ENCODE data around the gene CITED1. TPM values are rescaled to one million over a fixed set of nuclear protein-coding genes. Genes with fewer than 3 reads are reported as not detected.

The CITED1 gene
- total and polyA plus RNA-seq, 2 donors (not counting 1 experiment from before 2014, with no cell fraction given) = not detected

GRCh38 chrX:72258174-72258573 is 47.5 kb downstream of the CITED1 start:
- Mint-ChIP-seq H3K4me3 (no peak overlapping the region), H3K9me3 (ENCODE audit: insufficient read depth) (no peaks in the 10 kb centered on the region), H3K4me1 (no peaks in the 10 kb centered on the region), H3K27ac (no peak overlapping the region), H3K27me3 (peaks cover 29% of the 10 kb centered on the region)
- DNase-seq (no peak), ATAC-seq (ENCODE audit: low read depth) (no peak)
- no peaks in the 10 kb centered on the region for H3K36me3 ChIP-seq (replicated peaks in 1 of 2; ENCODE audit: control extremely low read depth in 1 of 2, control insufficient read depth in 1 of 2, extremely low read depth in 1 of 2, insufficient read depth in 2 of 2, low read length in 1 of 2)
- no peaks in the 10 kb centered on the region for H3K4me1 ChIP-seq (ENCODE audit: control insufficient read depth in 2 of 2, insufficient read depth in 2 of 2, low read length in 2 of 2)
- peaks cover 0 to 5% (median 1%) of the 10 kb centered on the region in 4 experiments for H3K27me3 ChIP-seq (replicated peaks in 1 of 4; ENCODE audit: control extremely low read depth in 1 of 4, control insufficient read depth in 3 of 4, insufficient read depth in 4 of 4, low read length in 3 of 4)
- 90% methylated on average over 2 of the region's 7 CpGs for WGBS (ENCODE audit: insufficient coverage)
- H3K4me3 ChIP-seq (ENCODE audit: control extremely low read depth in 1 of 5, extremely low read depth in 1 of 5, insufficient read depth in 1 of 5, low read depth in 2 of 5, low read length in 4 of 5) = no peak overlapping the region
- no peaks in the 10 kb centered on the region for H3K9me3 ChIP-seq (ENCODE audit: control extremely low read depth in 1 of 3, control insufficient read depth in 2 of 3, insufficient read depth in 1 of 3, low read length in 2 of 3)
- no peaks in the 10 kb centered on the region for H3K79me2 ChIP-seq (ENCODE audit: control insufficient read depth, insufficient read depth, low read length)
- no peak overlapping the region for H3K27ac ChIP-seq (ENCODE audit: low read length in 2 of 2)
- TF ChIP-seq EZH2 (IDR thresholded peaks at IDR 0.05; ENCODE audit: borderline replicate concordance, insufficient read depth, low read depth, low read length, poor library complexity, severe bottlenecking) (no peak), CTCF (IDR thresholded peaks at IDR 0.05) (no peak)
- CTCF ChIA-PET = interaction anchor here (1.7 kb wide), 1 partner anchor 12 kb away, joined by 4 read pairs; no protein-coding TSS in a partner anchor
- no peaks in the 10 kb centered on the region for H4K20me1 ChIP-seq (ENCODE audit: control insufficient read depth, insufficient read depth, low read length, poor library complexity, severe bottlenecking)
- H2AFZ ChIP-seq (ENCODE audit: insufficient read depth, low read depth, low read length, poor library complexity, severe bottlenecking) = no peak overlapping the region
- intact Hi-C loops (cut with micrococcal nuclease) = no loop called here
- no peak overlapping the region for H3K4me2 ChIP-seq (replicated peaks; ENCODE audit: low read depth, low read length, poor library complexity, severe bottlenecking)
- POLR2A ChIA-PET = no interaction called here
- H3K9ac ChIP-seq (ENCODE audit: low read length) = no peak overlapping the region

GRCh38 chrX:72255864-72256263 is 49.9 kb downstream of the CITED1 start:
- H3K4me3 Mint-ChIP-seq = no peak overlapping the region
- Histone ChIP-seq H3K9ac (ENCODE audit: low read length) (no peak overlapping the region), H3K4me2 (replicated peaks; ENCODE audit: low read depth, low read length, poor library complexity, severe bottlenecking) (no peak overlapping the region), H3K4me1 (ENCODE audit: control insufficient read depth in 2 of 2, insufficient read depth in 2 of 2, low read length in 2 of 2) (no peaks in the 10 kb centered on the region), H3K27me3 (replicated peaks in 1 of 4; ENCODE audit: control extremely low read depth in 1 of 4, control insufficient read depth in 3 of 4, insufficient read depth in 4 of 4, low read length in 3 of 4) (peaks cover 0 to 5% (median 1%) of the 10 kb centered on the region in 4 experiments), H3K4me3 (ENCODE audit: control extremely low read depth in 1 of 5, extremely low read depth in 1 of 5, insufficient read depth in 1 of 5, low read depth in 2 of 5, low read length in 4 of 5) (no peak overlapping the region), H3K79me2 (ENCODE audit: control insufficient read depth, insufficient read depth, low read length) (no peaks in the 10 kb centered on the region), H3K9me3 (ENCODE audit: control extremely low read depth in 1 of 3, control insufficient read depth in 2 of 3, insufficient read depth in 1 of 3, low read length in 2 of 3) (no peaks in the 10 kb centered on the region), H3K36me3 (replicated peaks in 1 of 2; ENCODE audit: control extremely low read depth in 1 of 2, control insufficient read depth in 1 of 2, extremely low read depth in 1 of 2, insufficient read depth in 2 of 2, low read length in 1 of 2) (no peaks in the 10 kb centered on the region), H3K27ac (ENCODE audit: low read length in 2 of 2) (no peak overlapping the region), H2AFZ (ENCODE audit: insufficient read depth, low read depth, low read length, poor library complexity, severe bottlenecking) (no peak overlapping the region), H4K20me1 (ENCODE audit: control insufficient read depth, insufficient read depth, low read length, poor library complexity, severe bottlenecking) (no peaks in the 10 kb centered on the region)
- POLR2A ChIA-PET = no interaction called here
- no peaks in the 10 kb centered on the region for H3K9me3 Mint-ChIP-seq (ENCODE audit: insufficient read depth)
- peaks cover 35% of the 10 kb centered on the region for H3K27me3 Mint-ChIP-seq
- ATAC-seq (ENCODE audit: low read depth) = no peak
- no peak for DNase-seq
- CTCF ChIA-PET = interaction anchor here (1.7 kb wide), 1 partner anchor 12 kb away, joined by 6 read pairs; no protein-coding TSS in a partner anchor
- H3K4me1 Mint-ChIP-seq = no peaks in the 10 kb centered on the region
- WGBS (ENCODE audit: insufficient coverage) = 100% methylated on average over 1 of the region's 7 CpGs
- TF ChIP-seq CTCF (IDR thresholded peaks at IDR 0.05) = no peak
- no peak for TF ChIP-seq EZH2 (IDR thresholded peaks at IDR 0.05; ENCODE audit: borderline replicate concordance, insufficient read depth, low read depth, low read length, poor library complexity, severe bottlenecking)
- intact Hi-C loops (cut with micrococcal nuclease) = no loop called here
- H3K27ac Mint-ChIP-seq = no peak overlapping the region
